GM18511 (cell line): ENCODE data around the gene MYO1E.

Source experiments
- ATAC-seq: cut with Tn5 transposase; IDR thresholded peaks from one replicate; pipeline ENCODE4 v1.9.1; 2021; ENCODE audit warnings: mild to moderate bottlenecking, moderate library complexity; ENCODE audit not compliant: unreplicated experiment

Gene MYO1E

GRCh38 chr15:59203008-59203407 lies 169.7 kb downstream of the MYO1E start:
- no peak for ATAC-seq

GRCh38 chr15:59200560-59200959 lies 172.1 kb downstream of the MYO1E start:
- ATAC-seq = no peak

GRCh38 chr15:59199626-59200465 lies 172.8 kb downstream of the MYO1E start:
- ATAC-seq = no peak

- no peak for ATAC-seq
Observed at GRCh38 chr15:59197454-59197853, 175.2 kb downstream of the MYO1E start.

- ATAC-seq = no peak
Observed at GRCh38 chr15:59196416-59196815, 176.3 kb downstream of the MYO1E start.

- no peak for ATAC-seq
Observed at GRCh38 chr15:59194639-59195325, 177.9 kb downstream of the MYO1E start.

- ATAC-seq = no peak
Observed at GRCh38 chr15:59191855-59192237, 180.8 kb downstream of the MYO1E start.

GRCh38 chr15:59190291-59190690 lies 182.4 kb downstream of the MYO1E start:
- ATAC-seq = no peak

GRCh38 chr15:59189241-59189640 lies 183.4 kb downstream of the MYO1E start:
- ATAC-seq = no peak

GRCh38 chr15:59186501-59186900 lies 186.2 kb downstream of the MYO1E start:
- no peak for ATAC-seq

GRCh38 chr15:59185725-59186124 lies 186.9 kb downstream of the MYO1E start:
- ATAC-seq = no peak

- ATAC-seq = no peak
Observed at GRCh38 chr15:59180945-59181600, 191.6 kb downstream of the MYO1E start.

- ATAC-seq = no peak
Observed at GRCh38 chr15:59179717-59180116, 193.0 kb downstream of the MYO1E start.

- ATAC-seq = no peak
Observed at GRCh38 chr15:59178151-59178695, 194.4 kb downstream of the MYO1E start.

GRCh38 chr15:59177317-59177660 lies 195.4 kb downstream of the MYO1E start:
- no peak for ATAC-seq

GRCh38 chr15:59176653-59177316 lies 195.9 kb downstream of the MYO1E start:
- no peak for ATAC-seq

GRCh38 chr15:59174835-59175831 lies 197.5 kb downstream of the MYO1E start:
- ATAC-seq = peak; percentile 74

- ATAC-seq = no peak
Observed at GRCh38 chr15:59174151-59174834, 198.4 kb downstream of the MYO1E start.

GRCh38 chr15:59173194-59173593 lies 199.5 kb downstream of the MYO1E start:
- ATAC-seq = no peak
